Measurements from ENCODE around the gene MAP4K1. TPM values are rescaled to one million over a fixed set of nuclear protein-coding genes. Genes with fewer than 3 reads are reported as not detected.

Gene MAP4K1
- total RNA-seq, 1 donor from 2014 or later = 6.3 TPM

- no peak overlapping the region for H3K27ac Mint-ChIP-seq (ENCODE audit: unreplicated experiment)
- no peak for TF ChIP-seq CTCF (IDR thresholded peaks at IDR 0.05; ENCODE audit: partially characterized antibody, unreplicated experiment)
- H3K36me3 Mint-ChIP-seq (ENCODE audit: unreplicated experiment) = no peaks in the 10 kb centered on the region
- peaks cover 3% of the 10 kb centered on the region for H3K9me3 Mint-ChIP-seq (ENCODE audit: unreplicated experiment)
- no peak overlapping the region for H3K4me3 Mint-ChIP-seq (ENCODE audit: unreplicated experiment)
- DNase-seq = no peak
- peaks cover 1% of the 10 kb centered on the region for H3K27me3 Mint-ChIP-seq (ENCODE audit: unreplicated experiment)
- no peaks in the 10 kb centered on the region for H3K4me1 Mint-ChIP-seq (ENCODE audit: low read depth, unreplicated experiment)
Observed at GRCh38 chr19:38599722-38600121, 18.0 kb downstream of the MAP4K1 start.

GRCh38 chr19:38597075-38597474 is 20.7 kb downstream of the MAP4K1 start:
- TF ChIP-seq CTCF (IDR thresholded peaks at IDR 0.05; ENCODE audit: partially characterized antibody, unreplicated experiment) = no peak
- H3K36me3 Mint-ChIP-seq (ENCODE audit: unreplicated experiment) = no peaks in the 10 kb centered on the region
- H3K4me1 Mint-ChIP-seq (ENCODE audit: low read depth, unreplicated experiment) = no peaks in the 10 kb centered on the region
- H3K9me3 Mint-ChIP-seq (ENCODE audit: unreplicated experiment) = peaks cover 3% of the 10 kb centered on the region
- H3K4me3 Mint-ChIP-seq (ENCODE audit: unreplicated experiment) = no peak overlapping the region
- no peak for DNase-seq
- peaks cover 4% of the 10 kb centered on the region for H3K27me3 Mint-ChIP-seq (ENCODE audit: unreplicated experiment)
- H3K27ac Mint-ChIP-seq (ENCODE audit: unreplicated experiment) = no peak overlapping the region

- no peak for TF ChIP-seq CTCF (IDR thresholded peaks at IDR 0.05; ENCODE audit: partially characterized antibody, unreplicated experiment)
- H3K4me1 Mint-ChIP-seq (ENCODE audit: low read depth, unreplicated experiment) = no peaks in the 10 kb centered on the region
- peaks cover 2% of the 10 kb centered on the region for H3K9me3 Mint-ChIP-seq (ENCODE audit: unreplicated experiment)
- DNase-seq = peak; percentile 80
- no peak overlapping the region for H3K27ac Mint-ChIP-seq (ENCODE audit: unreplicated experiment)
- H3K27me3 Mint-ChIP-seq (ENCODE audit: unreplicated experiment) = peaks cover 4% of the 10 kb centered on the region
- H3K4me3 Mint-ChIP-seq (ENCODE audit: unreplicated experiment) = peak overlapping the region; percentile 83
- no peaks in the 10 kb centered on the region for H3K36me3 Mint-ChIP-seq (ENCODE audit: unreplicated experiment)
Observed at GRCh38 chr19:38596057-38596981, 21.4 kb downstream of the MAP4K1 start.

GRCh38 chr19:38592940-38593339 is 24.8 kb downstream of the MAP4K1 start:
- Mint-ChIP-seq H3K4me1 (ENCODE audit: low read depth, unreplicated experiment) (no peaks in the 10 kb centered on the region), H3K27ac (ENCODE audit: unreplicated experiment) (no peak overlapping the region), H3K4me3 (ENCODE audit: unreplicated experiment) (no peak overlapping the region), H3K27me3 (ENCODE audit: unreplicated experiment) (peaks cover 4% of the 10 kb centered on the region), H3K9me3 (ENCODE audit: unreplicated experiment) (peaks cover 1% of the 10 kb centered on the region), H3K36me3 (ENCODE audit: unreplicated experiment) (no peaks in the 10 kb centered on the region)
- no peak for TF ChIP-seq CTCF (IDR thresholded peaks at IDR 0.05; ENCODE audit: partially characterized antibody, unreplicated experiment)
- no peak for DNase-seq

- TF ChIP-seq CTCF (IDR thresholded peaks at IDR 0.05; ENCODE audit: partially characterized antibody, unreplicated experiment) = no peak
- Mint-ChIP-seq H3K4me3 (ENCODE audit: unreplicated experiment) (no peak overlapping the region), H3K27ac (ENCODE audit: unreplicated experiment) (no peak overlapping the region), H3K36me3 (ENCODE audit: unreplicated experiment) (no peaks in the 10 kb centered on the region), H3K4me1 (ENCODE audit: low read depth, unreplicated experiment) (no peaks in the 10 kb centered on the region), H3K27me3 (ENCODE audit: unreplicated experiment) (no peaks in the 10 kb centered on the region), H3K9me3 (ENCODE audit: unreplicated experiment) (peaks cover 1% of the 10 kb centered on the region)
- DNase-seq = no peak
Observed at GRCh38 chr19:38588041-38588440, 29.7 kb downstream of the MAP4K1 start.

Measured in glutamatergic neuron (in vitro differentiated cells).